DOHH2 (cell line): ENCODE measurements around the gene HBG2.

ENCODE experiments used
- H3F3A ChIP-seq: fragments of 200-600 bp; sonication (generic), shearing (Covaris generic); 2 replicates; pipeline ENCODE4 v1.6.0; 2016; ENCODE audit warnings: antibody characterized with exemption, mild to moderate bottlenecking; ENCODE audit not compliant: control insufficient read depth, insufficient read depth
- H3K27ac ChIP-seq: fragments of 200-600 bp; sonication (generic); 2 replicates; pipeline ENCODE4 v1.5.1; 2014; ENCODE audit warnings: low read depth, mild to moderate bottlenecking, low read length, moderate library complexity
- H3K27me3 ChIP-seq: fragments of 200-600 bp; sonication (generic); 2 replicates; pipeline ENCODE4 v1.6.1; 2014; ENCODE audit warnings: mild to moderate bottlenecking, low read length, mixed read lengths; ENCODE audit not compliant: control insufficient read depth
- H3K36me3 ChIP-seq: fragments of 200-600 bp; sonication (generic); 2 replicates; pipeline ENCODE4 v1.6.1; 2014; ENCODE audit warnings: mild to moderate bottlenecking, low read length, moderate library complexity, mixed read lengths; ENCODE audit not compliant: control insufficient read depth
- H3K4me1 ChIP-seq: fragments of 200-600 bp; sonication (generic); 2 replicates; pipeline ENCODE4 v1.6.1; 2014; ENCODE audit warnings: mild to moderate bottlenecking, low read length, mixed read lengths; ENCODE audit not compliant: control insufficient read depth
- H3K4me2 ChIP-seq: fragments of 200-600 bp; sonication (generic); 2 replicates; pipeline ENCODE4 v1.6.0; 2014; ENCODE audit warnings: mild to moderate bottlenecking, low read length, moderate library complexity
- H3K4me3 ChIP-seq: fragments of 200-600 bp; sonication (generic); 2 replicates; pipeline ENCODE4 v1.5.1; 2014; ENCODE audit warnings: mild to moderate bottlenecking, low read length, mixed read lengths
- H3K79me2 ChIP-seq: fragments of 200-600 bp; sonication (generic); 2 replicates; pipeline ENCODE4 v1.6.1; 2014; ENCODE audit warnings: mild to moderate bottlenecking, low read length, mixed read lengths; ENCODE audit not compliant: control insufficient read depth
- H3K9me2 ChIP-seq: fragments of 200-600 bp; sonication (generic); replicated peaks from 2 replicates; pipeline ENCODE4 v1.6.1; 2014; ENCODE audit warnings: mild to moderate bottlenecking, low read length, mixed read lengths; ENCODE audit not compliant: control insufficient read depth
- H3K9me3 ChIP-seq: fragments of 200-600 bp; sonication (generic); 2 replicates; pipeline ENCODE4 v1.6.1; 2014; ENCODE audit warnings: antibody characterized with exemption, low read length, mixed read lengths; ENCODE audit not compliant: control insufficient read depth, insufficient read depth
- H4K20me1 ChIP-seq: fragments of 200-600 bp; sonication (generic); 2 replicates; pipeline ENCODE4 v1.6.0; 2014; ENCODE audit warnings: low read depth, mild to moderate bottlenecking, antibody characterized with exemption, low read length, moderate library complexity; ENCODE audit not compliant: control insufficient read depth, insufficient read depth
- CTCF ChIP-seq: fragments of 200-600 bp; sonication (generic); IDR thresholded peaks from one replicate; pipeline ENCODE4 v1.5.1; 2014; ENCODE audit warnings: antibody characterized with exemption, mild to moderate bottlenecking, low read depth, low read length; ENCODE audit not compliant: poor library complexity, severe bottlenecking
- EZH2phosphoT487 ChIP-seq: fragments of 200-600 bp; sonication (generic); IDR thresholded peaks from 2 replicates; pipeline ENCODE4 v1.6.1; 2017; ENCODE audit warnings: borderline replicate concordance, mild to moderate bottlenecking, antibody characterized with exemption, low read length, moderate library complexity, mixed read lengths

HBG2 gene

GRCh38 chr11:5246772-5247471 is 7.7 kb downstream of the HBG2 start:
- Histone ChIP-seq H3K27ac (no peak overlapping the region), H3K36me3 (no peaks in the 10 kb centered on the region), H4K20me1 (no peaks in the 10 kb centered on the region), H3K4me3 (no peak overlapping the region), H3K9me3 (no peaks in the 10 kb centered on the region), H3K4me2 (no peak overlapping the region), H3K27me3 (no peaks in the 10 kb centered on the region), H3F3A (no peaks in the 10 kb centered on the region), H3K9me2 (no peaks in the 10 kb centered on the region), H3K79me2 (no peaks in the 10 kb centered on the region), H3K4me1 (no peaks in the 10 kb centered on the region)
- TF ChIP-seq CTCF, result no peak
- no peak for TF ChIP-seq EZH2phosphoT487

- Histone ChIP-seq H3K4me2 (no peak overlapping the region), H3K4me1 (no peaks in the 10 kb centered on the region), H4K20me1 (no peaks in the 10 kb centered on the region), H3K27ac (no peak overlapping the region), H3K36me3 (no peaks in the 10 kb centered on the region), H3F3A (no peaks in the 10 kb centered on the region), H3K27me3 (no peaks in the 10 kb centered on the region), H3K9me3 (no peaks in the 10 kb centered on the region), H3K79me2 (no peaks in the 10 kb centered on the region), H3K4me3 (no peak overlapping the region), H3K9me2 (no peaks in the 10 kb centered on the region)
- no peak for TF ChIP-seq EZH2phosphoT487
- TF ChIP-seq CTCF, result no peak
Observed at GRCh38 chr11:5245155-5245554, 9.4 kb downstream of the HBG2 start.

GRCh38 chr11:5243816-5244180 is 10.8 kb downstream of the HBG2 start:
- Histone ChIP-seq H3K9me3 (no peaks in the 10 kb centered on the region), H3K27ac (no peak overlapping the region), H3K36me3 (no peaks in the 10 kb centered on the region), H3K4me3 (no peak overlapping the region), H3K9me2 (no peaks in the 10 kb centered on the region), H3K4me2 (no peak overlapping the region), H3K79me2 (no peaks in the 10 kb centered on the region), H3F3A (no peaks in the 10 kb centered on the region), H3K4me1 (no peaks in the 10 kb centered on the region), H3K27me3 (no peaks in the 10 kb centered on the region), H4K20me1 (no peaks in the 10 kb centered on the region)
- no peak for TF ChIP-seq EZH2phosphoT487
- no peak for TF ChIP-seq CTCF
